ENCODE measurements around the gene KIF3A.
A peak's percentile ranks its signal among the peaks of the same experiment; 100 is the strongest.

The KIF3A gene

DNA sequence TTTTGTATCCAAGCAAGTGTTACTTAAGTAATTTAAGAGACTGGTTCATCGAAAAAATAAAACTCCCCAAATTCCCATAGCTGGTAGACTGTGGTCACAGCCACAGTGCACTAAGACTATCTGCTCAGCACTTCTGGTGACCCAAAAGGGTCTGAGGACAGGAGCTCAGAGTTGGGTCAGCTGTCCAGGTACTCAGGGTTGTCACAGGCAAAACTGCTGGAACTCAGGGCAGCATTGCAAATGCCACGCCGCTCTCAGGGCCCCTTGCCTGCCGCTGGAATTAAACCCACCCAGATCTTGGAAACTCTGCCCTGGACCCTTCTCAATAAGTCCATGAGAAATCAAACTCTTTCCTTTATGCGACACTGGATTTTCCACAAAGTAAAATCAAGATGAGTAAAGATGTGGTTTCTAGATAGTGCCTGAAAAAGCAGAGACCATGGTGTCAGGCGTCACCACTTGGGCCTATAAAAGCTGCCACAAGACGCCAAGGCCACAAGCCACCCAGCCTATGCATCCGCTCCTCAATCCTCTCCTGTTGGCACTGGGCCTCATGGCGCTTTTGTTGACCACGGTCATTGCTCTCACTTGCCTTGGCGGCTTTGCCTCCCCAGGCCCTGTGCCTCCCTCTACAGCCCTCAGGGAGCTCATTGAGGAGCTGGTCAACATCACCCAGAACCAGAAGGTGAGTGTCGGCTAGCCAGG is 79.5 kb downstream of the KIF3A start, which contains the start of gene IL13:
Gene IL13 (plus strand): TSS at position 498 of the 705 bp plus-strand sequence. CDS start 14 bp downstream, at position 512.
- Histone ChIP-seq H4K8ac (ENCODE audit: low read depth, low read length) (no peak within 1 kb of the TSS), H2AFZ (ENCODE audit: low read length) (no peak within 1 kb of the TSS), H3K14ac (ENCODE audit: low read length) (no peak within 1 kb of the TSS), H2BK15ac (ENCODE audit: low read length) (peak within 1 kb of the TSS; percentile 64), H3K18ac (ENCODE audit: low read length) (peak within 1 kb of the TSS; percentile 35), H3K9me3 (replicated peaks in 1 of 2; ENCODE audit: control insufficient read depth in 2 of 2, insufficient read depth in 1 of 2, low read depth in 1 of 2, low read length in 2 of 2) (peaks cover 0 to 3% of the 10 kb centered on the region in 2 donors), H3K9ac (ENCODE audit: low read depth, low read length, poor library complexity) (no peak within 1 kb of the TSS), H3K27ac (replicated peaks; ENCODE audit: low read length) (no peak within 1 kb of the TSS), H3K27me3 (ENCODE audit: control insufficient read depth in 3 of 3, insufficient read depth in 3 of 3, low read depth in 1 of 3, low read length in 3 of 3) (peaks cover 8 to 95% (median 23%) of the 10 kb centered on the region in 3 experiments), H4K91ac (ENCODE audit: low read depth, low read length, poor library complexity) (no peak within 1 kb of the TSS), H2BK120ac (ENCODE audit: low read depth, low read length) (no peak within 1 kb of the TSS), H3K4me1 (ENCODE audit: control insufficient read depth in 2 of 2, insufficient read depth in 1 of 2, low read depth in 1 of 2, low read length in 2 of 2) (peaks cover 0 to 9% of the 10 kb centered on the region in 2 donors), H2AK5ac (ENCODE audit: low read depth, low read length) (peak within 1 kb of the TSS; percentile 79), H3K23ac (ENCODE audit: low read depth, low read length, poor library complexity) (peak within 1 kb of the TSS; percentile 44), H3K4ac (ENCODE audit: low read length) (no peak within 1 kb of the TSS), H2BK12ac (ENCODE audit: low read length) (no peak within 1 kb of the TSS), H3K79me1 (ENCODE audit: low read depth, low read length) (no peaks in the 10 kb centered on the region), H3K36me3 (replicated peaks in 1 of 2; ENCODE audit: control insufficient read depth in 2 of 2, insufficient read depth in 2 of 2, low read length in 2 of 2) (no peaks in the 10 kb centered on the region), H2BK5ac (ENCODE audit: low read length) (no peak within 1 kb of the TSS), H3K4me3 (ENCODE audit: low read length in 2 of 2) (no peak within 1 kb of the TSS), H3K4me2 (ENCODE audit: insufficient read depth, low read length, poor library complexity, severe bottlenecking) (no peak within 1 kb of the TSS)
- WGBS, 2 donors (ENCODE audit: extremely low coverage in 2 of 2, insufficient read length in 2 of 2, insufficient replicate concordance in 1 of 2): no CpG with 5 or more reads among the region's 12 CpGs
- no peak for DNase-seq (ENCODE audit: low spot score)

DNA sequence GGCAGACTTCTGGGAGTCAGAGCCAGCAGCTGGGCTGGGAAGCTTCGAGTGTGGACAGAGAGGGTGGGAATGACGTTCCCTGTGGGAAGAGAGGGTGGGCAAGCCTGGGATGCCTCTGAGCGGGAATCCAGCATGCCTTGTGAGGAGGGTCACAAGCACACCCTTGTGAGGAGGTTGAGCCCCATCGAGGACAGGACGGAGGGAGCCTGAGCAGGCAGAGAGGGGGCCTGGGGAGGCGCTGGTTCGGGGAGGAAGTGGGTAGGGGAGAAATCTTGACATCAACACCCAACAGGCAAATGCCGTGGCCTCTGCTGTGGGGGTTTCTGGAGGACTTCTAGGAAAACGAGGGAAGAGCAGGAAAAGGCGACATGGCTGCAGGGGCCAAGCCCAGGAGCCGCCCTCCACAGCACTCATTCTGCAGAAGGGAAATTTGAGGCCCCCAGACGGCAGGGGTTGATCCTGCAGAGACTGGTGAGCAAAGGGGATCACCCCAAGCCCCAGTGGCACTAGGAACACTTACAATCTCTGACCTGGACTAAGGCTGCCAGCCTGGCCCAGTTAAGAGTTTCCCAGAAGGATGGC is 80.5 kb downstream of the KIF3A start:
- H4K8ac ChIP-seq (ENCODE audit: low read depth, low read length): no peak overlapping the region
- H2BK12ac ChIP-seq (ENCODE audit: low read length): no peak overlapping the region
- no peak overlapping the region for H3K4ac ChIP-seq (ENCODE audit: low read length)
- no peaks in the 10 kb centered on the region for H3K79me1 ChIP-seq (ENCODE audit: low read depth, low read length)
- H2BK5ac ChIP-seq (ENCODE audit: low read length): no peak overlapping the region
- no peak overlapping the region for H3K14ac ChIP-seq (ENCODE audit: low read length)
- H3K4me2 ChIP-seq (ENCODE audit: insufficient read depth, low read length, poor library complexity, severe bottlenecking): peak overlapping the region; percentile 83
- H3K27me3 ChIP-seq (ENCODE audit: control insufficient read depth in 3 of 3, insufficient read depth in 3 of 3, low read depth in 1 of 3, low read length in 3 of 3): peaks cover 8 to 85% (median 23%) of the 10 kb centered on the region in 3 experiments
- H3K27ac ChIP-seq (replicated peaks; ENCODE audit: low read length): no peak overlapping the region
- no peak overlapping the region for H2BK15ac ChIP-seq (ENCODE audit: low read length)
- H3K23ac ChIP-seq (ENCODE audit: low read depth, low read length, poor library complexity): peak overlapping the region; percentile 65
- no peak overlapping the region for H3K9ac ChIP-seq (ENCODE audit: low read depth, low read length, poor library complexity)
- no peak overlapping the region for H2BK120ac ChIP-seq (ENCODE audit: low read depth, low read length)
- peak overlapping the region; percentile 47 for H2AK5ac ChIP-seq (ENCODE audit: low read depth, low read length)
- peaks cover 0 to 9% of the 10 kb centered on the region in 2 donors for H3K4me1 ChIP-seq (ENCODE audit: control insufficient read depth in 2 of 2, insufficient read depth in 1 of 2, low read depth in 1 of 2, low read length in 2 of 2)
- peaks cover 0 to 3% of the 10 kb centered on the region in 2 donors for H3K9me3 ChIP-seq (replicated peaks in 1 of 2; ENCODE audit: control insufficient read depth in 2 of 2, insufficient read depth in 1 of 2, low read depth in 1 of 2, low read length in 2 of 2)
- no peak overlapping the region for H4K91ac ChIP-seq (ENCODE audit: low read depth, low read length, poor library complexity)
- H3K18ac ChIP-seq (ENCODE audit: low read length): peak overlapping the region; percentile 94
- peak overlapping the region; percentile 92 for H2AFZ ChIP-seq (ENCODE audit: low read length)
- peak overlapping the region in 1 of 2 donors; percentile 67 for H3K4me3 ChIP-seq (ENCODE audit: low read length in 2 of 2)
- H3K36me3 ChIP-seq (replicated peaks in 1 of 2; ENCODE audit: control insufficient read depth in 2 of 2, insufficient read depth in 2 of 2, low read length in 2 of 2): no peaks in the 10 kb centered on the region
- no CpG with 5 or more reads among the region's 12 CpGs for WGBS, 2 donors (ENCODE audit: extremely low coverage in 2 of 2, insufficient read length in 2 of 2, insufficient replicate concordance in 1 of 2)
- no peak for DNase-seq (ENCODE audit: low spot score)

DNA sequence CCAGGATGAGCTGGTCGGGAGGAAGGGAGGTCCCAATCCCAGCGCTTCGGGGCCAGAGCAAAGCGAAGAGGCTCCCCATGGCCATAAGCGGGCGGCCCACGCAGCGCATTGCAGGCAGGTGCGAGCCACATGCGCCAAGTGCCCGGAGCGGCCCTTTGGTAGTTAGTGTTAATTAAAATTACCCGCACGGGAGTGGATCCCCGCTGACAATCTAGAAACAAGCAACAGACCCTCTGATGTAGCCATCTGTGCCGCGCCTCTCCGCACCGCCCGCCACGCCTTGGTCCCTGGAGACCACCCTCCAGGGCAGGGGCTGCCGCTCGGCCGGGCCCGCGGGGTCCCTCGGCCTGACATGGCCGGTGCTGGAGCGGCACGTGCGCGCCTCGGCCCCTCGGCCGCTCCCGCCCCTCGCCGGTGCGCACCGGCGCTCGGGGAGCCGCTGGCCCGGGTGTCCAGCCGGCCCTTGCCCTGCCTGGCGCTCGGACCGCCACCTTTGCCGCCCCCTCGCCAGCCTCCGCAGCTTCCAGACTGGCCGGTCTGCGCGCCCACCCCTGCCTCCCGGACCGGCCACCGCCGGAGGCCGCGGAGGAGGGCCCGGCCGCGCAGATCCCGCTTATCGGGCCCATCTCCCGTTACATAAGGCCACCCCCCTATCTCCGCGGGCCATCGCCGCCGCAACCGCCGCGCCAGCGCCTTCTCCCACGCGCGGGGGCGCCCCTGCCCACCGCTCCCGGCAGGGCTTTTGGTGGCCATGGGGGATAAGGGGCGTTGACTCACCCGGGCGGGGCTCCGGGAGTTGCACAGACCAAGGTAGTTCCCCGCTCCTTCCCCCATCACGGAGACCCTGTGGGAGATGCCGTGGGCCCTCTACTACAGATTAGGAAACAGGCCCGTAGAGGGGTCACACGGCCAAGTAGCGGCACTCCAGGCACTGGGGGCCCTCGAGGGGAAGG is 81.2 kb downstream of the KIF3A start:
- Histone ChIP-seq H3K4me3 (ENCODE audit: low read length in 2 of 2) (peak overlapping the region; percentile 26 to 67), H3K14ac (ENCODE audit: low read length) (peak overlapping the region; percentile 82), H2AK5ac (ENCODE audit: low read depth, low read length) (peak overlapping the region; percentile 47), H3K4me1 (ENCODE audit: control insufficient read depth in 2 of 2, insufficient read depth in 1 of 2, low read depth in 1 of 2, low read length in 2 of 2) (peaks cover 0 to 9% of the 10 kb centered on the region in 2 donors), H3K4ac (ENCODE audit: low read length) (no peak overlapping the region), H4K91ac (ENCODE audit: low read depth, low read length, poor library complexity) (no peak overlapping the region), H3K4me2 (ENCODE audit: insufficient read depth, low read length, poor library complexity, severe bottlenecking) (peak overlapping the region; percentile 83), H3K27ac (replicated peaks; ENCODE audit: low read length) (no peak overlapping the region), H2BK5ac (ENCODE audit: low read length) (no peak overlapping the region), H2BK15ac (ENCODE audit: low read length) (peak overlapping the region; percentile 75), H3K18ac (ENCODE audit: low read length) (peak overlapping the region; percentile 94), H2BK12ac (ENCODE audit: low read length) (peak overlapping the region; percentile 58), H2AFZ (ENCODE audit: low read length) (peak overlapping the region; percentile 92), H4K8ac (ENCODE audit: low read depth, low read length) (no peak overlapping the region), H3K9ac (ENCODE audit: low read depth, low read length, poor library complexity) (no peak overlapping the region), H3K27me3 (ENCODE audit: control insufficient read depth in 3 of 3, insufficient read depth in 3 of 3, low read depth in 1 of 3, low read length in 3 of 3) (peaks cover 8 to 78% (median 23%) of the 10 kb centered on the region in 3 experiments), H3K79me1 (ENCODE audit: low read depth, low read length) (no peaks in the 10 kb centered on the region), H3K23ac (ENCODE audit: low read depth, low read length, poor library complexity) (peak overlapping the region; percentile 65), H2BK120ac (ENCODE audit: low read depth, low read length) (no peak overlapping the region), H3K36me3 (replicated peaks in 1 of 2; ENCODE audit: control insufficient read depth in 2 of 2, insufficient read depth in 2 of 2, low read length in 2 of 2) (no peaks in the 10 kb centered on the region), H3K9me3 (replicated peaks in 1 of 2; ENCODE audit: control insufficient read depth in 2 of 2, insufficient read depth in 1 of 2, low read depth in 1 of 2, low read length in 2 of 2) (peaks cover 0 to 3% of the 10 kb centered on the region in 2 donors)
- DNase-seq (ENCODE audit: low spot score): peak; percentile 15
- WGBS, 2 donors (ENCODE audit: extremely low coverage in 2 of 2, insufficient read length in 2 of 2, insufficient replicate concordance in 1 of 2): no CpG with 5 or more reads among the region's 92 CpGs

Measured in neuronal stem cell (in vitro differentiated cells).